Esophagus muscularis mucosa (tissue), 4 donors: ENCODE measurements around the gene MRPL14. TPM values are rescaled to one million over a fixed set of nuclear protein-coding genes. Genes with fewer than 3 reads are reported as not detected.

ENCODE experiments used
- DNase-seq: peaks from one replicate; pipeline ENCODE4 v3.0.0-alpha.2; 2017; ENCODE audit errors: extremely low spot score
- H3K27ac ChIP-seq, 4 donors: fragments of 200-600 bp; sonication (generic); replicated peaks in 1 of 4; 1 replicate in 3 of 4; 2 replicates in 1 of 4; pipeline ENCODE4 v1.5.1; 2016 to 2019; ENCODE audit warnings: mild to moderate bottlenecking in 1 of 4
- H3K27me3 ChIP-seq, 4 donors: fragments of 200-600 bp; sonication (generic); one replicate each; pipeline versions ENCODE4 v1.5.1 to v1.6.0; 2016 to 2019
- H3K36me3 ChIP-seq, 4 donors: fragments of 200-600 bp; sonication (generic); one replicate each; pipeline ENCODE4 v1.5.1; 2016 to 2019
- H3K4me1 ChIP-seq, 4 donors: fragments of 200-600 bp; sonication (generic); one replicate each; pipeline ENCODE4 v1.5.1; 2016 to 2019
- H3K4me3 ChIP-seq, 4 donors: fragments of 200-600 bp; sonication (generic); 1 replicate in 2 of 4; 2 replicates in 2 of 4; pipeline ENCODE4 v1.5.1; 2016 to 2019; ENCODE audit warnings: mild to moderate bottlenecking in 4 of 4, moderate library complexity in 1 of 4
- H3K9me3 ChIP-seq, 4 donors: fragments of 200-600 bp; sonication (generic); 1 replicate in 3 of 4; 2 replicates in 1 of 4; pipeline ENCODE4 v1.5.1; 2016 to 2019
- EP300 ChIP-seq: sonication (generic); formaldehyde crosslinking; IDR thresholded peaks from one replicate; pipeline ENCODE4 v1.6.1; 2017; ENCODE audit warnings: antibody characterized with exemption
- POLR2A ChIP-seq: fragments of 450-650 bp; IDR thresholded peaks from one replicate; pipeline ENCODE4 v1.6.1; 2017; ENCODE audit warnings: antibody characterized with exemption, moderate library complexity, mild to moderate bottlenecking, low read depth
- POLR2AphosphoS5 ChIP-seq, 2 donors: sonication (generic); formaldehyde crosslinking; IDR thresholded peaks; one replicate each; pipeline ENCODE4 v1.6.1; 2017; ENCODE audit warnings: antibody characterized with exemption in 2 of 2
- WGBS: methylation state at CpG from one replicate; pipeline ENCODE4 v1.1.5; 2018; 5-methylcytosine and 5-hydroxymethylcytosine counted together
- intact Hi-C: fragments of 100-400 bp; cut with DNase I; formaldehyde crosslinking; loops from one replicate; pipeline ENCODE4 v1.15.1; 2023
- total RNA-seq, 4 donors: library from RNA; depleted of rRNA; stranded (reverse); fragments of >200 nt; gene quantifications; one replicate each; pipeline versions ENCODE4 v1.1.0 to v1.2.1, GENCODE V29; 2016
- TF ChIP-seq, protein P1 (sequence below), 3 experiments: fragments of 200-600 bp in 2 of 3; fragments of 450-650 bp in 1 of 3; sonication (generic) in 2 of 3; IDR thresholded peaks; one replicate each; pipeline ENCODE4 v1.5.1; 2017 to 2019; ENCODE audit warnings: antibody characterized with exemption in 3 of 3, mild to moderate bottlenecking in 2 of 3, moderate library complexity in 1 of 3

Gene MRPL14
- total RNA-seq, 4 donors from 2014 or later: 30.3 to 44.2 (median 41.1) TPM

DNA sequence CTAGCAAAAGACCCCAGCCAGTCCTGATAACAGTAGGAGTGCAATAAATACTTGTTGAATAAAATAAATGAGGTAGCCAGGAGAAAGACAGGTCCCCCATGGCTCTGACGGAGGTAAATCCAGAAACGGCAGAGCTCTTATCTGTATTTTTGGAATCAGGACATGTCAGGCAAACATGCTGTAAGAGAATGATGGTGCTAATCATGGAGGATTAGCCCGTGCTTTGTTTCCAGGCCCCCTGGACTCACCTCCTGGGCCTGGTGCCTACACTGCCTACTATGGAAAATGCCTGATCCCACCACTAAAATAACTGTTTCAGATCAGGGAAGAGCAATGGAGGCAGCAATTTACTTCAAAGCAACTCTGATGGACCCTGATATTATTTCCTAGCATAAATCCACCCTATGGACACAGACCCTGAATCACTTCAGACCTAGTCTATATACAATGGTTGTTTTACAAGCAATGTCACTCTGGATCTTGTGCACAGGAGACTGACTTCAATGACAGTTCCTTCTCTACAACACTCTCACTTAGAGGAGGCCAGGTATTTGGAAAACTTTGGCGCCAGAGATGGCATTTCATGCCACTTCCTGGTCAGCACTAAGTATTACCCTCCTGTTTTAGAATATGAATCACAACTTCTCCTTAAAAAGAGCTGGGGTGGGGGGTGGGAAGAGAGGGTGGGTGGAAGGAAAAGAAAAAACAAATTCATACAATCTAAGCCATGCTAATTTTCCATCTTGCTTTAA lies 6.4 kb downstream of the MRPL14 start:
- no peak for TF ChIP-seq POLR2AphosphoS5 (IDR thresholded peaks at IDR 0.05)
- TF ChIP-seq, protein P1, sequence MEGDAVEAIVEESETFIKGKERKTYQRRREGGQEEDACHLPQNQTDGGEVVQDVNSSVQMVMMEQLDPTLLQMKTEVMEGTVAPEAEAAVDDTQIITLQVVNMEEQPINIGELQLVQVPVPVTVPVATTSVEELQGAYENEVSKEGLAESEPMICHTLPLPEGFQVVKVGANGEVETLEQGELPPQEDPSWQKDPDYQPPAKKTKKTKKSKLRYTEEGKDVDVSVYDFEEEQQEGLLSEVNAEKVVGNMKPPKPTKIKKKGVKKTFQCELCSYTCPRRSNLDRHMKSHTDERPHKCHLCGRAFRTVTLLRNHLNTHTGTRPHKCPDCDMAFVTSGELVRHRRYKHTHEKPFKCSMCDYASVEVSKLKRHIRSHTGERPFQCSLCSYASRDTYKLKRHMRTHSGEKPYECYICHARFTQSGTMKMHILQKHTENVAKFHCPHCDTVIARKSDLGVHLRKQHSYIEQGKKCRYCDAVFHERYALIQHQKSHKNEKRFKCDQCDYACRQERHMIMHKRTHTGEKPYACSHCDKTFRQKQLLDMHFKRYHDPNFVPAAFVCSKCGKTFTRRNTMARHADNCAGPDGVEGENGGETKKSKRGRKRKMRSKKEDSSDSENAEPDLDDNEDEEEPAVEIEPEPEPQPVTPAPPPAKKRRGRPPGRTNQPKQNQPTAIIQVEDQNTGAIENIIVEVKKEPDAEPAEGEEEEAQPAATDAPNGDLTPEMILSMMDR (IDR thresholded peaks at IDR 0.05): no peak
- no peak for TF ChIP-seq EP300
- TF ChIP-seq POLR2A: no peak
- H3K4me3 ChIP-seq: no peak overlapping the region
- H3K36me3 ChIP-seq: peaks cover 0 to 2% (median 0%) of the 10 kb centered on the region in 4 donors
- peak overlapping the region in 2 of 4 donors; percentile 57 to 67 for H3K27ac ChIP-seq
- H3K4me1 ChIP-seq: peaks cover 64 to 98% (median 82%) of the 10 kb centered on the region in 4 donors
- 53% methylated on average over 4 of the region's 4 CpGs for WGBS
- intact Hi-C loops: no loop called here
- no peaks in the 10 kb centered on the region for H3K27me3 ChIP-seq
- DNase-seq: no peak
- H3K9me3 ChIP-seq: no peaks in the 10 kb centered on the region

DNA sequence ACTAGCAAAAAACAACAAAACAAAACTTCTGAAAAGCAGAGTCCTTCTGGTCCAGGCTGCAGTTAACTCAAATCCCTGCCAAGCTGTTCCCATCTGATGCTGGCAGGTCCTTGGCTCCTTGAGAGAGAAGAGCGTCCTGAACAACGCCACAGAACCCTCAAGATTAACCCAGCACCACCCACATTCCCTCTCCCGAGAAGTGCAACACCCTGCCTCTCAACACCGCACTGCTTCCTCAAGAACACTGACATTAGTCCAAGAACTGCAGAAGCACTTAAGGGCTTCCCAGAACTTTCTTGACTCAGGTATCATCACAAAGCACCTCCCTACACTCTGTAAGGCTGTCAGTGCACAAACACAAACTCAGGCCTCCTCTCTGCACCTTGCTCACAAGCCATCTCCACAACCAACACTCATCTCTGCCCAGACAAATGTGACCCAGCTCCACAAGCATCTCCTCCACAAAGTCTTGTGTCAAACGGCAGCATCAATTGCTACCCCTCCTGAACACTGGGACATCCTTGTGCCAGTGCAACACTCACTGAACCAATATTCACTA lies 7.5 kb downstream of the MRPL14 start:
- no peak for TF ChIP-seq EP300
- TF ChIP-seq POLR2AphosphoS5 (IDR thresholded peaks at IDR 0.05): no peak
- TF ChIP-seq, protein P1 (IDR thresholded peaks at IDR 0.05): no peak
- no peak for TF ChIP-seq POLR2A
- H3K36me3 ChIP-seq: peaks cover 0 to 13% (median 2%) of the 10 kb centered on the region in 4 donors
- H3K9me3 ChIP-seq: no peaks in the 10 kb centered on the region
- peak overlapping the region in 2 of 4 donors; percentile 1 to 37 for H3K27ac ChIP-seq
- H3K4me1 ChIP-seq: peaks cover 60 to 94% (median 75%) of the 10 kb centered on the region in 4 donors
- H3K27me3 ChIP-seq: no peaks in the 10 kb centered on the region
- no peak overlapping the region for H3K4me3 ChIP-seq
- WGBS: 43% methylated on average over 5 of the region's 5 CpGs
- DNase-seq: no peak
- intact Hi-C loops: no loop called here

DNA sequence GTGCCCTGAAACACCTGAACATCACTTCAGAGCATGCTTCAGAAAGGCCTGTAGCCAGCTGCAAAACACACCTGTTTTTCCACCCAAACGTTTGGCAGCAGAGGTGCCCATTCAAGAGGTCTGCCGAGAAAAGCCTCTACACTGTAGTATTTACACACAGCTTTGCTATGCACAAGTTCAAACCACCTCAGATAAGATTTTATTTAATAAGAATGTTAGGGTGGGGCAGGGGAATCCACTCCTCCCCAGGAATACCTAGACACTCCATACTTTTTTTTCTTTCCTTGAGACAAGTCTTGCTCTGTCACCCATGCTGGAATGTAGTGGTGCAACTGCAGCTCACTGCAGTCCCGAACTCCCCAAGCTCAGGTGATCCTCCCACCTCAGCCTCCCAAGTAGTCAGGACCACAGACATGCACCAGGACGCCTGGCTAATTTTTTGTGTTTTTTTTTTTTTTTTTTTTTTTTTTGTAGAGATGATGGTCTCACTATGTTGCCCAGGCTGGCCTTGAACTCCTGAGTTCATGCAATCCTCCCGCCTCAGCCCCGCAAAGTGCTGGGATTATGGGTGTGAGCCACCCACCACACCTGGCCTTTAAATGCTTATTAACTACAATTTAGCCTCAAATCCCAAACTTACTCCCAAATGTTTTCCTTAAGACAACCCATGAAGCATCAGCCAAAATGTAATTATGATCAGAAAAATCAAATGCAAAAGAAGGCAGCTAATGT lies 9.7 kb downstream of the MRPL14 start:
- no peaks in the 10 kb centered on the region for H3K27me3 ChIP-seq
- peaks cover 13 to 35% (median 23%) of the 10 kb centered on the region in 4 donors for H3K36me3 ChIP-seq
- no peak overlapping the region for H3K4me3 ChIP-seq
- DNase-seq: no peak
- peaks cover 48 to 72% (median 54%) of the 10 kb centered on the region in 4 donors for H3K4me1 ChIP-seq
- no peak overlapping the region for H3K27ac ChIP-seq
- TF ChIP-seq POLR2A (no peak), POLR2AphosphoS5 (IDR thresholded peaks at IDR 0.05) (no peak), EP300 (no peak)
- TF ChIP-seq, protein P1 (IDR thresholded peaks at IDR 0.05): no peak
- H3K9me3 ChIP-seq: no peaks in the 10 kb centered on the region
- WGBS: 85% methylated on average over 6 of the region's 6 CpGs
- intact Hi-C loops: no loop called here

DNA sequence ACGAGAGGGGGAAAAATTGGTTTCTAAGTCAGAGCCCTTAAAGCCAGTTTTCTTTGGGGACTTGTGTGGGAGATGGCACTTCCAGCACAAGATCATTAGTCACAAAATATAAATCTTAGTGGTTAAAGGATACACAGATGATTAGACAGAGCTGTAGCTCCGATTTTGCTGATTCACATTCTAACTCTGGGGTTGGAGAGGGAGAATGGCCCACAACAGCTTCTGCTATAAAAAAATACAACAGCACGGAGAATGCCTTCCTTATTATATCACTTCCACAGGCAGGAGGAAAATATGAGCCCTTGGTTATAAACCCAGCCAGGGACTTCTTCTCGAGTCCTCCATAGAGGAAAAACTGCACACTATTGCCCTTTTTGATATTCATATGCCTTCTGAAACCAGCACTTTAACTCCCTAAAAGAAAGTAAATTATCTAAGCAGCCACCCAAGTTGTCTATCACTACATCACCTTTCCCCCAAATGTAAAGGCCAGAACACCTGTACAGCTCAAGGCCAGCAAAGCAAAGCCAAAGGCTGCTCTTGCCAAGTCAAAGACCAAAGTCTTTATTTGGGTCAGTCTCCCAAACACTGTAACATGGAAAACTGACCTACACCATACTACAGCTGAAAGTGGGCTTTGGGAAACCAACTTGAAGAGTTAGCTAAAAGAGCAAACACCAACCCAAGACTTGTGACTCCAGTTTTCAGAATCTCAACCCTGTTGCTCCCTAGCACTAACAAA lies 10.4 kb downstream of the MRPL14 start:
- intact Hi-C loops: no loop called here
- Histone ChIP-seq H3K4me1 (peaks cover 41 to 65% (median 47%) of the 10 kb centered on the region in 4 donors), H3K4me3 (no peak overlapping the region), H3K27ac (peak overlapping the region in 1 of 4 donors; percentile 1), H3K36me3 (peaks cover 21 to 42% (median 30%) of the 10 kb centered on the region in 4 donors), H3K27me3 (no peaks in the 10 kb centered on the region), H3K9me3 (no peaks in the 10 kb centered on the region)
- no peak for TF ChIP-seq EP300
- no peak for TF ChIP-seq POLR2AphosphoS5 (IDR thresholded peaks at IDR 0.05)
- TF ChIP-seq POLR2A: no peak
- TF ChIP-seq, protein P1 (IDR thresholded peaks at IDR 0.05): no peak
- DNase-seq: no peak
- 26% methylated on average over 4 of the region's 4 CpGs for WGBS
